ENCODE results near the gene NXNL2. TPM values are rescaled to one million over a fixed set of nuclear protein-coding genes. Genes with fewer than 3 reads are reported as not detected.

Gene NXNL2
- total RNA-seq, 1 experiment from 2014 or later: 1.4 TPM

- no peak for ATAC-seq
Measured at GRCh38 chr9:88585426-88585825, 50.4 kb downstream of the NXNL2 start.

GRCh38 chr9:88586452-88586851, 51.5 kb downstream of the NXNL2 start:
- no peak for ATAC-seq
- intact Hi-C loops (cut with micrococcal nuclease; ENCODE audit: unreplicated experiment) (no loop called here), in situ Hi-C loops (cut with HindIII; ENCODE audit: low pct_unique_long_range_greater_than_20kb, low sequenced_read_pairs) (no loop called here)
- Histone ChIP-seq H3K9me3 (ENCODE audit: control insufficient read depth, insufficient read depth, low read depth, low read length) (no peaks in the 10 kb centered on the region), H3K27ac (ENCODE audit: low read length) (no peak overlapping the region), H3K27me3 (ENCODE audit: control insufficient read depth, insufficient read depth, low read length) (no peaks in the 10 kb centered on the region), H3K4me1 (ENCODE audit: control insufficient read depth, insufficient read depth, low read length) (no peaks in the 10 kb centered on the region), H3K36me3 (ENCODE audit: control insufficient read depth, insufficient read depth, low read length) (no peaks in the 10 kb centered on the region), H3K4me3 (ENCODE audit: low read depth in 2 of 2, low read length in 2 of 2) (no peak overlapping the region)
- no peak for DNase-seq (ENCODE audit: low read depth, low spot score)
- no TSS peak for BruUV-seq (replicated peaks)
- ChIA-PET POLR2A (no interaction called here), CTCF (no interaction called here)
- TF ChIP-seq SIN3A (IDR thresholded peaks at IDR 0.05; ENCODE audit: borderline replicate concordance, insufficient read depth, low read depth, low read length): no peak

More at GRCh38 chr9:88585426-88585825, 50.4 kb downstream of the NXNL2 start:
- no peak overlapping the region for H3K4me3 ChIP-seq (ENCODE audit: low read depth in 2 of 2, low read length in 2 of 2)
- no peaks in the 10 kb centered on the region for H3K27me3 ChIP-seq (ENCODE audit: control insufficient read depth, insufficient read depth, low read length)
- no peaks in the 10 kb centered on the region for H3K4me1 ChIP-seq (ENCODE audit: control insufficient read depth, insufficient read depth, low read length)
- ChIA-PET POLR2A (no interaction called here), CTCF (no interaction called here)
- H3K9me3 ChIP-seq (ENCODE audit: control insufficient read depth, insufficient read depth, low read depth, low read length): no peaks in the 10 kb centered on the region
- no peak for TF ChIP-seq POLR2AphosphoS5 (IDR thresholded peaks at IDR 0.05; ENCODE audit: low read depth, low read length)
- no peak for TF ChIP-seq CTCF (IDR thresholded peaks at IDR 0.05)
- no peak for TF ChIP-seq SIN3A (IDR thresholded peaks at IDR 0.05; ENCODE audit: borderline replicate concordance, insufficient read depth, low read depth, low read length)
- no peak for TF ChIP-seq REST (IDR thresholded peaks at IDR 0.05; ENCODE audit: insufficient read depth in 1 of 2, low read depth in 2 of 2, low read length in 1 of 2)
- no peak for TF ChIP-seq TCF7L2 (IDR thresholded peaks at IDR 0.05; ENCODE audit: low read depth, low read length)
- intact Hi-C loops (cut with micrococcal nuclease; ENCODE audit: unreplicated experiment): no loop called here
- in situ Hi-C loops (cut with HindIII; ENCODE audit: low pct_unique_long_range_greater_than_20kb, low sequenced_read_pairs): no loop called here
- BruUV-seq (replicated peaks): no TSS peak
- H3K36me3 ChIP-seq (ENCODE audit: control insufficient read depth, insufficient read depth, low read length): no peaks in the 10 kb centered on the region
- H3K27ac ChIP-seq (ENCODE audit: low read length): no peak overlapping the region
- DNase-seq (ENCODE audit: low read depth, low spot score): no peak

DNA sequence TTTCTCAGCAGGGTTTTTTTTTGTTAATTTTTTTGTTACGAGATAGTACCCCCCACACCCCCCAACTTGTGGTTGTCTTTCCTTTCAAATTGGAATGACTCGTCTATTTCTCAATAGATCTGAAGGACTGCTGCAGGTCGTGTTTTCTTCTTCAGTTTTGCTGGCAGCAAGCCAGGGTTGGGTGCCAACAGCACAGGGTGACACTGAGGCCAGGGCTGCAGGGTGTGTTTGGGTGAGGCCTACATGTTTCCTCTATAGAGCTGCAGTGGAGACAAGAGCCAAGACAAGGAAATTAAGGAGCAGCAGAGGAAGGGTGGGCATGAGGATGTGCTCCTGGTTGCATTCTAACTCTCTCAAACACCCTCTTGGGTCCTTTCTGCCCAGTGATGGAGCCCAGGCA, 52.2 kb downstream of the NXNL2 start:
- Histone ChIP-seq H3K27ac (ENCODE audit: low read length) (no peak overlapping the region), H3K27me3 (ENCODE audit: control insufficient read depth, insufficient read depth, low read length) (no peaks in the 10 kb centered on the region), H3K36me3 (ENCODE audit: control insufficient read depth, insufficient read depth, low read length) (no peaks in the 10 kb centered on the region), H3K4me1 (ENCODE audit: control insufficient read depth, insufficient read depth, low read length) (no peaks in the 10 kb centered on the region), H3K4me3 (ENCODE audit: low read depth in 2 of 2, low read length in 2 of 2) (no peak overlapping the region), H3K9me3 (ENCODE audit: control insufficient read depth, insufficient read depth, low read depth, low read length) (no peaks in the 10 kb centered on the region)
- in situ Hi-C loops (cut with HindIII; ENCODE audit: low pct_unique_long_range_greater_than_20kb, low sequenced_read_pairs): no loop called here
- CTCF ChIA-PET: no interaction called here
- DNase-seq (ENCODE audit: low read depth, low spot score): no peak
- ATAC-seq: no peak
- TF ChIP-seq CTCF (IDR thresholded peaks at IDR 0.05): no peak
- TF ChIP-seq REST (IDR thresholded peaks at IDR 0.05; ENCODE audit: insufficient read depth in 1 of 2, low read depth in 2 of 2, low read length in 1 of 2): no peak
- TF ChIP-seq TCF7L2 (IDR thresholded peaks at IDR 0.05; ENCODE audit: low read depth, low read length): no peak
- TF ChIP-seq SIN3A (IDR thresholded peaks at IDR 0.05; ENCODE audit: borderline replicate concordance, insufficient read depth, low read depth, low read length): no peak
- TF ChIP-seq POLR2AphosphoS5 (IDR thresholded peaks at IDR 0.05; ENCODE audit: low read depth, low read length): no peak
- intact Hi-C loops (cut with micrococcal nuclease; ENCODE audit: unreplicated experiment): no loop called here
- POLR2A ChIA-PET: no interaction called here
- BruUV-seq (replicated peaks): no TSS peak
